NCI-H2171 treated with DMSO at 0.1 percent for 48 hours (cell line): Measurements from ENCODE around the gene TWSG1.
A peak's percentile ranks its signal among the peaks of the same experiment; 100 is the strongest.
"Not testable (repeated sequence)": the region's sequence is repeated elsewhere in the genome, so short reads cannot be mapped to it uniquely, and the experiment has no call there.

Experiments
- DNase-seq: peaks from one replicate; lab custom pipeline; 2025; lab: John Stamatoyannopoulos, UW

Gene TWSG1

DNA sequence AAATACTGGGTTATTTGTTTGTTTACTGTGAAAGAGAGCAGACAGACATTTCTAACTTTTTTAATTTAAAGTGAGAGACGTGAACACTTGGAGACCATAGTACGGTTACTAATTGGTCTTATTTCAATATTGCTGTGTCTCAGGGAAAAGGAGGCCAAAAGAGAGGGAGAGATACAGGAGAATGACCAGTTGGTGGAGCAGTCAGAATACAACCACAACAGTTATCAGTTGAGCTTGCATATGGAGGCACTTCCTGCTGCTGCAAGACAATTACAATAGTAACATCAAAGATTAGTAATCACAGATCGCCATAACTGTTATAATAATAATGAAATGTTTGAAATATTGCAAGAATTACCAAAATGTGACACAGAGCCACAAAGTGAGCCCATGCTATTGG lies 58.2 kb downstream of the TWSG1 start:
- DNase-seq = no peak

DNA sequence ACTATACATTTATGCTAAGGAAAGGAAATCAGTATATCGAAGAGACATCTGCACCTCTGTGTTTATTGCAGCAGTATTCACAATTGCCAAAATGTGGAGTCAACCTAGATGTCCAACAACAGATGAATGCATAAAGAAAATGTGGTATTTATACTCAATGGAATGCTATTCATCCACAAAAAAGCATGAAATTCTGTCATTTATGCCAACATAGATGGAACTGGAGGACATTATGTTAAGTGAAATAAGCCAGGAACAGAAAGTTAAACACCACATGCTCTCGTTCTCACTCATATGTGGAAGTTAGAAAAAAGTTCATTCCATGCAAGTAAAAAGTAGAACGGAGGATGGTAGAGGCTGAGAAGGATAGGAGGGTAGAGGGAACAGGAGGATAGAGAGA lies 59.5 kb downstream of the TWSG1 start:
- no peak for DNase-seq

DNA sequence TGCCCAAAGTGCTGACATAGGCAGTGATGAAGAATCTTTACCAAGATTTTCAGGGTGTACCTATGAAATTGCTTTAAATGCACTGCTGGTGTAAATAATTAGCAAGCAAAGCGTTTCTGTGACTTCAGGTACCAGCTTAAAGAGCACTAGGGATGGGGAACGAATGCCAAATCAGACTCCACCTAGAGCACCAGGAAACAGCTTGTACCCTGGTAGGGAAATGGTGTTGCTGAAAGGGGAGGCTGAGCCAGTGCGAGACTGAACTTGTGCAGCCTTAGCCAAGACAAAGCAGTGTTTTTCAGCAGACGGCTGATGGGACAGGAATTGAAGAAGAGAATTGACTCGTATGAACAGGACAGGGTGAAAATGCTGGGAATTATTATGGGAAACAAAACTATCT lies 65.6 kb downstream of the TWSG1 start:
- DNase-seq = no peak

DNA sequence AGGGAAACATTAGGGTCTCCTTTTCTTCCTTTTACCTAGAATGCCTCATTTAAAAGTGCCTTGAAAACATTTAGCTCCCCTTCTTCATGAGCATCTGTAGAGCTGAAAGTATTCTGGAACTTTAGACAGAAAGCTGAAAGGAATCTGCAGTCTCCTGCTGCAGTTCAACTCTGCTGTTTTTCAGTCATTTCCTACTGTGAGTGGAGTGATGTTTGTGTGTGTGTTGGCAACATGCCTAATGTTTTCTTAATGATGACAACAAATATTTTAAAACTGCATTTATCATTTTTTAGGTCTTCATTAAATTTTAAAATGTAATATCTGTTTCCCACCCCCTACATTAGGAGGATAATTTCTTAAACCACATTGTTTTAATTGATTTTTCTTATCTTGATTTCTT lies 66.6 kb downstream of the TWSG1 start:
- DNase-seq = no peak

DNA sequence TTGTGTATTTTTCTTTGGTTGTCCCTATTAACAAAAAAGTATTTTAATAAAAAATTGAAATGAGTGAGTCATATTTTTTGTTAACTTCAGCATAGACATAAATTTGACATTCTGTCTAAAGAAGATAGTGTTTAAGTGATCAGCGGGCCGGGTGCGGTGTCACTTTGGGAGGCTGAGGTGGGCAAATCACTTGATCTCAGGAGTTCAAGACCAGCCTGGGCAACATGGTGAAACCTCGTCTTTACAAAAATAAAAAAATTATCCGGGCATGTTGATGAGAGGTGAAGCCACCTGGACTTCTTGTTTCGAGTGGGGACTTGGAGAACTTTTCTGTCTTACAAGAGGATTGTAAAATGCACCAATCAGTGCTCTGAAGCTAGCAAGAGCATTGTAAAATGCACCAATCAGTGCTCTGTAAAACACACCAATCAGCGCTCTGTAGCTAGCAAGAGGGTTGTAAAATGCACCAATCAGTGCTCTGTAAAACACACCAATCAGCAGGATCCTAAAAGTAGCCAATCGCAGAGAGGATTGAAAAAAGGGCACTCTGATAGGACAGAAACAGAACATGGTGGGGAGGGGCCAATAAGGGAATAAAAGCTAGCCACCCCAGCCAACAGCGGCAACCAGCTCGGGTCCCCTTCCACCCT lies 67.9 kb downstream of the TWSG1 start:
- DNase-seq = not testable (repeated sequence)

DNA sequence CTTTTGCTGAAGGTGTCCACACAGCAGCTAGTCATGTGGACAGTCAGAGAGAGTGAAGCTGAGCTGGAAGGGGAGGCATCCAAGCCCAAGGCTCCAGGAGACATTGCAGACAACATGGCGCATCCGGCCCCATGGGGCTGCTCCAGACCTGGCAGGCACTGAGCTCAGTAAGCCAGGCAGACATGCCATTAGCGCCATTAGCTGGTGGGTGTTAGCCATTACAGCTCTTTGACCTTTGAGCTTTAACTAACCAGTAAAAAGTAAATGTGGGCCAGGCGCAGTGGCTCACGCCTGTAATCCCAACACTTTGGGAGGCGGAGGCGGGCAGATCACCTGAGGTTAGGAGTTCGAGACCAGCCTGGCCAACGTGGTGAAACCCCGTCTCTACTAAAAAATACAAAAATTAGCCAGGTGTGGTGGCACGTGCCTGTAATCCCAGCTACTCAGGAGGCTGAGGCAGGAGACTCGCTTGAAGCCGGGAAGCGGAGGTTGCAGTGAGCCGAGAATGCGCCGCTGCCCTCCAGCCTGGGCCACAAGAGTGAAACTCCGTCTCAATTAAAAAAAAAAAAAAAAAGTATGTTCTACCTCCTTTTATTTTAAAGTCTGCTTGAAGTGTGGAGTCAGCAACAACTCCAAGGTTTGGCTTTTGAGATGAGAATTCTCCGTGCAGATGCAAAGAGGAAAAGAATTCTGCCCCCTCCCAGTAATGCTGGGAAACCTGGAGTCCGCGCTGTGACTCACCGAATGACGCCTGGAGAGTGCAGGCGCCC lies 69.4 kb downstream of the TWSG1 start:
- DNase-seq = no peak

DNA sequence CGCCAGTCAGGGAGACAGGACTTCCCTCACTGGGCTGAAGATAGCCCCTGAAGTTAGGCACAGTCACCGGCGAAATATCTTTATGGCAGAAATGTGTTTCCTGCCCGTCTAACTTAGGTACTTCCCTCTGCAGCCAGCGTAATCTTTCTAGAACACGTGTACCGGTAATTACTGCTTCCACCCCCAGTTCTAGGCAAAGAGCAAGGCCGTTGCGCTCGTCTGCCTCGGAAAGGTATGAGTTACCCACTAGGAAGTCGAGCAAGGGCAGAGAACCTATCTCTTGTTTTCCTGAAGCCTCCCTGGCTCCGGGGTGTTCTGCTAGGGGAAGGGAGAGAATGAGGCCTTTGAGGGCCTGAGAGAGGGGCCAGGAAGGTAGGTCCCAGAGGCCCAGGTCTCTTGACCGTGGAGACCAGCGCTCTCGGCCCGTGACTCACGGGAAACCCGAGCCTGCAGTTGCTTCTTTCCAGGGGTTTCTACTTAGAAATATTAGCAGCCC lies 70.0 kb downstream of the TWSG1 start:
- DNase-seq = no peak

DNA sequence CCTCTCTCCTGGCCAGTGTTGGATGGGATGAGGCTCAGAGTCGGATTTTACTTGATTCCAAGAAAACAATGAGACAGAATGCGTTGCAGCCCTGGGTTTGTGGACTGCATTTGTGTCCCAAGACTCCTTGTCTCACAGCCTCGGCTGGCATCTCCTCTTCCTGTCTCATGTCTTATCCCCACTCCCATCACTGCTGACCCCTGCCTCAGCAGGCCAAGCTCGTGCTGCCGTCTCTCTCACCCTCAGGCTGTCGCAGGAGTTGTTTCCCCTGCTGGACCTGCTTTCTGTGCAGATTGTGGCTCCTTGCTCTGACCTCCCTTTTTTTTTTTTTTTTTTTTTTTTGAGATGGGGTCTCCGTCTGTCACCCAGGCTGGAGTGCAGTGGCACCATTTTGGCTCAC lies 70.6 kb downstream of the TWSG1 start:
- DNase-seq = no peak

DNA sequence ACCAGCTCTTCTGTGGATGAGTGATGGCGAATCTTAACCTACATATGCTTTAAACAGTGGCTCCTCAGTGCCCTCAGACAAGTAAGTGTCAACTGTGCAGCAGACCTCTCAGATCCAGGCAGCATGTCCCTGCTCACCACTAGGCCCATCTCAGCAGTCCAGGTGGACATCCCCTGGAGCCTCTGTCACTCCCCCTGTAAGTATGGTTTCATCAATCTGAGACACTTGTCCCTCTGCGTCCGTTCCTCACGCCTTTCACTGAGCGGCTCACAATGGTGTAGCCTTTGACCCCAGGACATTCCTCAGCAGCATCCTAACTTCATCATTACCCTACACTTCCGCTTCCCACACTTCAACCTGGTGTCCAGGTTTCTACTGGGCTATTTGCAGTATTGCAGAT lies 71.4 kb downstream of the TWSG1 start:
- DNase-seq = no peak

DNA sequence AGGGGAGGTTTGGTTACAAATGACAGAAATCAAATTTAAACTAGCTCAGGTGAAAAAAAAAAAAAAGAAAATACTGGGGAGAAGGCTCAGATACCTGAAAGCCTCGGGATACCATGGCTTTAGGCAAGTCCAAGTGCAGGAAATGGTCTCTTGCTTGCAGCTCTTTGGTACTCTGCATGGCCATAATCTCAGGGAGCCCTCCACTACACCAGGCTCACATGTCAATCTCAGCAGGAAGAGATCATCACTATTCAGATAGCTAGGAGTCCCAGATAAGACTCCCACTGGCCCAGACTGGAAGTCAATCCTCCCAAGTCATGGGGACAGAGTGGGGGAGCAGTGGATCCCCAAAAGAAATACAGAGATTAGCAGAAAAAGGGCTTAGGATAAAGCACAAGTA lies 75.9 kb downstream of the TWSG1 start:
- no peak for DNase-seq

DNA sequence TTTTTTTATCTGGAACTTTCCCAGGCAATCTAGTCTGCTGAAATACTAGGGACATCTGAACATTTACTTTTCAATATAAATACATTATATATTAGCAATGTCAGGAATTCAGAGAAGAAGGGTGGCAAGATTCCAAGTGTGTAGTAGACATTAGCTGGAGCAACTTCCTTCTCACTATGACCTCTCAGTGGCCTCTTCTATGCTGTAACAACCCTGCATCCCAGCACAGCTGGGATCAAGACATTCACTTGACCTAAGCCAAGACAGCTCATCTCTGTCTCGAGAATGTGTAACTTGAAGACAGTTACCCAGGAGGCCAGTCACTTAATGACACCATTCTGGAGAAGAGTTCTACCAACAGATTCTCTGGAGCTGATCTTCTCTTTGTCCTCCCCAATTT lies 79.0 kb downstream of the TWSG1 start:
- no peak for DNase-seq

DNA sequence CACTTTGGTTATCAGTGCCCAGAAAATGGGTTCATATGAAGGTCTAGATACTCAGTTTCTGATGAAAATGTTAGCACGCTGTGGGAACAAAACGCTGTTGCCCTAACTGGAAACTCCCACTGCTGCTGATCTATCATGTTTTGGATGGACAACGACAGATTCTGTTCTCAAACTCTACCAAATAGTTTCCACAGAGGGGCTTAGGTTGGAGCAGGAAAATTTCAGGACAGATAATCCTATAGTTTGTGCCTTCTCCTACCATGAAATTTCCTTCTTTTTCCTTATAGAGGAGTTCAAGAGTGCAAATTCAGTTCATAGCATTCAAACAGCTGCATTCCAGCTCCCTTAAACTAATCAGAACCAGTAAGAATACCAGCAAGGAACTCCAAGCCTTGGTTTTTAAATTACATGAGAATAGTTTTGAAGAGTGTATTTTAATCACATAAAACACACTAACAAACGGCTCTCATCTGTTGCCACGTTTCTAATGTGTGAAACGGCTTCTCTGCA lies 82.0 kb downstream of the TWSG1 start:
- DNase-seq = no peak

DNA sequence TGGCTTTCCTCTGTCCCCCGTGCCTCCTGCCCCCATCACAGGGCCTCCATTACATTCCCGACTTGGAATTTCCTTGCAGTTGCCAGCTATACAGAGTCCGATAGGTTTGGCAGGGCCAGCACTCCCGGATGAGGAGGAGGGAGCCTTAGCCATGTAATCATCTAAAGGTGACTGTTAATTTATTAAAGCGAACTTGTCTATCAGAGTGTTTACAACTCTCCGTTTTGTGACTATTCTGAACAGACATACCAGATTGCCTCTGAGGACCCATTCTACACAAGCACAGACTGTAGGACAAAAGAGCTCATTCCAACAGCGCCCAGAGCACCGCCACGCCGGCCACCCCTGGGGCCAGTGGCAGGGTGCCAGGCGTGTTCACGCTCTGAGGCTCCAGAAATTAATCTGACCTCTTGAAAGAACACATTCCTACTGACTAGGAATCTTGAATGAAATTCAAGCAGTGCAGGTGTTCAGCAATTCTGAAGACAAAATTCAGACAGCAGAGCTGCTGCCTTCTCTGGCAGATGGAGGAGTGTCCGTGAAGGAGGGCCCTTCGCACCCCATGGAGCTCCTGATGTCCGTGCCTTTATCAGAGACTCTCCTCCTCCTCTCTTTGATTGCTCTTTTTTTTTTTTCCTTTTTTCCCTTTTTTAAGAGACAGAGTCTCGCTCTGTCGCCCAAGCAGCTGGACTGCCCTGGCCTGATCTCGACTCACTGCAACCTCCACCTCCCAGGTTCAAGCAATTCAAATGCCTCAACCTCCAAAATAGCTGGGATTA lies 82.7 kb downstream of the TWSG1 start:
- DNase-seq = peak; percentile 26

DNA sequence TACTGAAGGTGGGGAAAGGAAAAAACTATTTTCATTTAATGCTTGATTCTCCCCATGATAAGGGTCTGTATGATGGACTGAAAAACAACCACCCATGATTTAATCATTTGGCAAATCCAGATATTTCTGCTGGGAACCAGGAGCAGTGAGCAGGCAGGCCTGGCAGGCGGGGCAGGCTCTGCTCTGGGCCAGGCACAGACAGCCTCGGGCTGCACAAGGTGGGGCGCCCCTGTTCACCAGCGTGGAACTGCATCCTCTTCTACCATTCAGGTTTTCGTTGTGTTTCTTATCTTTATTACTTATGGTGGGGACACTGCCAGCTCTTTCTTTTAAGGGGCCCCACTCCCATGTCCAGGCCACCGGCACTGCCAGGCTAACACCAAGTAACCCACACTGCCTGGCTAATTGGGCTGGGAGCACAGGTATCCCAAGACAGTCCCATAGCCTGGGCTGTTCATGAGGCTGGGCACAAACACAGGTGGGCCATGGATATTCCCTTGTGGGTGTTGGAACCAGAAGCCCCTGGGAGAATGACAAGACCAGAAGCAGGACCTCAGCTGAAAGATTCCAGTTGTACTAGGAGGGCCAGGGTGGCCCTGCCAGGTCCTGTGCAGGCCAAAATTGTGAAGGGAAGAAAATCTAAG lies 83.6 kb downstream of the TWSG1 start:
- no peak for DNase-seq

DNA sequence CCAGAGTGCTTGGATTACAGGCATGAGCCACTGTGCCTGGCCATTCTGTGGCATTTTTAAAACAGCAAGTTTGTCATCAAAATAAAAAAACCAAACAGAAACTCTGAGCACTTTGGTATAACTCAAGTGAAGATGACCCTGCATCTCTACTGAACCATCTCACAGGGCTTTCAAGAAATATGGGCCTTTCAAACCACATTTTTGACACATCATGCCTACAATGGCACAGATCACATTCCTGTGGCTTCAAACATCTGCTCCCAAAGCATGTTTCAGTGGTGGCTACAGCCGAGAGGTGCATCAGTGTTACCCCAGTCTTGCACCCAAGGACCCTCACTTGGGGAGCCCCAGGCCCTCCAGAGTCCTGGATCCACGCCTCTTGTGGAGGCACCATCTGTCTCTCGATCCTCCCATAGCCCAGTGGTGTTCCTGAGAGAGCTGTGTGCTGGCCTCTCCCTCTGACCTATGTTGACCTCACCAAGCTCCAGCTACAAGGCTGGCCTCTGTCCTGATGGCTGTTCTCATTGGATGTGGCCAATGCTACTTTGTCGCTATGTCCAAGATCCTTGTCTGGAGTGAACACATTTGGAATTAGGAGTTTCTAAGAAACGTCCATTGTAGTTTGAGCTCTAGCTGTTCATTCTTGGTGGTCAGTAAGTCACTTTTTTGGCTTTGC lies 85.5 kb downstream of the TWSG1 start:
- no peak for DNase-seq

DNA sequence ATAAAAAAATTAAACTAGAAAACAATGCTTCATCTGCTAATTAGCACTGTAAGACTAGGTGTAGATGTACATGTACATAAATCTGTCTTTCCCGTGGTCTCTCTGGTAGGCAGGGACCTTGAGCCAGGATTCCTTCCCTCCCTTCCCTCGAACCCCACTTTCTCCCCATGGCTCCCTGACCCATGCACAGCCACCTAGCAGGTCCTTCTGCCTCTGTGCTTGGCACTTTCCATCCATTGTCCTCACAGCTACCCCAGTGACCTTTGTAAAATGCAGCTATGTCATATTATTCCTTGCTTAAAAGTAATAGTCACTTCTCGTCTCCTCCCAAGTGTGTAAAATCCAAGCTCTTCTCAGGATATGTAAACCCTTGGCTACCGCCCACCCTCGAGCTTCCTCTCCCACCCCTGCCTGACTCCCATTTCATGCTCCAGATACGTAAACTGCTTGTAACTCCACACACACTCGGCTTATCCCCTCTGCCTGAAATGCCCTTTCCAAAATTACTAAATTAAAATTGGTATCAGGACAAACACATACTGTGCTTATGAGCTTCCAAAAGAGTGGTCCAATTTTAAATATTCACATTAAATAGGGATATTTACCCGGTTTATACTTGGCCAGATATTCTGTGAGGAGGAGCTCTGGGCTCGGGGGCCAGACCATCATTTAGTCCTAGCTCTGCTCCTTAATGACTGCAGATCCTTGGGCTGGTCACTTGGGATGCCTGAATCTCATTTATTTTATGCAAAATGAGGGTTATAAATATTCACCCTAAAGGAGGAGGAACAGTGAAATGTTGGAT lies 86.7 kb downstream of the TWSG1 start:
- DNase-seq = no peak

DNA sequence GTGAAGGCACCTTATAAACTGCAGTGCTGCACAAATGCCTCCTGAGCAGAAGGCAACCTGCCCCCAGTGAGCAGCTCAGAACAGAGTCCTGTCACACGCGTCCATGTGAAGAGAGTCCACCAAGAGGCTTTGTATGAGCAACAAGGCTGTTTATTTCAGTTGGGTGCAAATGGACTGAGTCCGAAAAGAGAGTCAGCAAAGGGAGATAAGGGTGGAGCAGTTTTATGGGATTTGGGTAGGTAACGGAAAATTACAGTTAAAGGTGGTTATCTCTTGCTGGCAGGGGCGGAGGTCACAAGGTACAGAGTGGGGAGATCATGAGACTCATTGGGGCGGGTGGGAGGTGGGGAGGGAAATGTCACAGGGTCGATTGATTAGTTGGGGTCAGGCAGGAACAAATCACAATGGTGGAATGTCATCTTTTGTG lies 87.3 kb downstream of the TWSG1 start:
- no peak for DNase-seq

DNA sequence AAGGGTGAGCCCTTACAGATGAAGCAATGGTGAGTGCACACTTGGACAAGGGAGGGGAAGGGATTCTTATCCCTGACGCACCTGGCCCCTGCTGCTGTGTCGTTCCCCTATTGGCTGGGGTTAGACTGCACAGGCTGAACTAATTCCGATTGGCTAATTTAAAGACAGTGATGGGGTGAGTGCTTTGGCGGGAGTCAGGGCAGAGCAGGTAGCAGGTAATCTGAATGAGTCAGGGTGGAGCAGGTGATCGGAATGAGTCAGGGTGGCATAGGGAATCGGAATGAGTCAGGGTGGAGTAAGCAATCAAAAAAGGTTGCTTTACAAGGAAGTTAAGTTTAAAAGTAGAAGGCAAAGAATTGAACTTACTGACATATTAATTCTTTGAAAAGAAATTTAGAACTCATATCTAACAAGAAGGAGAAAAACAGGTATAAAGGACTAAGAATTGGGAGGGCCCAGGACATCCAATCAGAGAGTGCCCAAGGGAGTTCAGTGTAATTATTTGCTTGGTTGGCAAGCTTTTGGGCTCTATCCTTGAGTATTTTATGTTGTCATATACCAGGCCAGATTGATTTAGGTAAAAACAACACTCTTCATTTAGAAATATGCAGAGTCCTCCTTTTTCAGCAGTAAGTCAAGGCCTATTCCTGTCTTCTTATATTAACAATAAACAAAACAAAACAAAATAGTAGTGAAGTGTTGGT lies 88.4 kb downstream of the TWSG1 start:
- DNase-seq = no peak

DNA sequence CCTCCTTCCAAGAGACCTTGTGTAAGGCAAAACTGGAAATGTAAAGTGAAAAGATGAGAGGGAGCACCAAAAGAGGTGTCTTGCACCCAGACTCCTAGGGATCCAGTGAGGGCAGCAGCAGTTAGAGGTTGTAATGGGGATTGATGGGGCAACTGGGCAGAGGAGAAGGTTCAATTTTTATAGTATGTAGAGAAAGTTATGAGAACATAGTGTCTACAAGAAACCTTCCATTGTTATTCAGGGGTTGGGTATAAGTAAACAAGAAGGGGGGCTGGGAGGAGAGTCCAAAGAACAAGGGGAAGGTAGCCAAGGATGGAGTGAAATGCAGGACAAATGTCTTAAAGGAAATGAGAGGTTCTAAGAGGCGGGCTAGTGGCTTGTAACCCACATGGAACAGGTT lies 89.1 kb downstream of the TWSG1 start:
- DNase-seq = not testable (repeated sequence)

DNA sequence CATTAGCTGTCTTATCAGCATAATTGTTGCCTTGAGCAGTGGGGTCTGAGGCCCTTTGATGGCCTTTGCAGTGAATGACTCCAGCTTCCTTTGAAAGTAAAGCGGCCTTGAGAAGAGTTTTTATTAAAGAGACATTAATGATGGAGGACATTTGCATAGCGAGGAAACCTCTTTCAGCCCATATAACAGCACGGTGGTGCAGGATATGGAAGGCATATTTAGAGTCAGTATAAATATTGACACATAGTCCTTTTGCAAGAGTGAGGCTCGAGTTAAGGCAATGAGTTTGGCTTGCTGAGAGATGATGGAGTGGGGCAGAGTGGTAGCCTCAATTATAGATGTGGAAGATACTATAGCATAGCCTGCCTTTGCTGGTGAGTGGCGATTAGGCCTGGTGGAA lies 89.7 kb downstream of the TWSG1 start:
- not testable (repeated sequence) for DNase-seq
